Lower lobe of right lung (tissue), 2 donors: Measurements from ENCODE around the gene SLC25A45. TPM values are rescaled to one million over a fixed set of nuclear protein-coding genes. Genes with fewer than 3 reads are reported as not detected.
A peak's percentile ranks its signal among the peaks of the same experiment; 100 is the strongest.
"Not testable (repeated sequence)": the region's sequence is repeated elsewhere in the genome, so short reads cannot be mapped to it uniquely, and the experiment has no call there.

Experiments used
- ATAC-seq, 2 donors: fragments of 200-7000 bp; cut with Tn5 transposase; one replicate each; pipeline ENCODE4 v1.9.1; 2020 to 2022; ENCODE audit warnings: mild to moderate bottlenecking in 2 of 2, moderate library complexity in 2 of 2
- DNase-seq: peaks from one replicate; pipeline ENCODE4 v3.0.0-alpha.2; 2020
- H3K27ac ChIP-seq: fragments of 200-600 bp; one replicate; pipeline ENCODE4 v1.8.0; 2022
- H3K27me3 ChIP-seq: fragments of 200-600 bp; one replicate; pipeline ENCODE4 v1.8.0; 2022; ENCODE audit warnings: low read depth
- H3K36me3 ChIP-seq: fragments of 200-600 bp; one replicate; pipeline ENCODE4 v1.8.0; 2022; ENCODE audit warnings: mild to moderate bottlenecking
- H3K4me1 ChIP-seq: fragments of 200-600 bp; one replicate; pipeline ENCODE4 v1.8.0; 2022
- H3K4me3 ChIP-seq: fragments of 200-600 bp; one replicate; pipeline ENCODE4 v1.8.0; 2022; ENCODE audit warnings: mild to moderate bottlenecking
- H3K9me3 ChIP-seq: fragments of 200-600 bp; one replicate; pipeline ENCODE4 v1.8.0; 2022
- intact Hi-C: fragments of 100-400 bp; cut with DNase I; formaldehyde crosslinking; loops from one replicate; pipeline ENCODE4 v1.11.0; 2022
- total RNA-seq: library from RNA; stranded (reverse); fragmentation: NEBNext Ultra II Directional; extraction: Animal tissue kit (Norgen Biotek cat#: 25700); gene quantifications from one replicate; pipeline ENCODE4 v1.2.1, GENCODE V29; 2021
- TF ChIP-seq, protein P1 (sequence below): fragments of 200-600 bp; IDR thresholded peaks from one replicate; pipeline ENCODE4 v1.8.0; 2022; ENCODE audit warnings: antibody characterized with exemption, mild to moderate bottlenecking
- donor health status: DM: no; HTN: yes; CAD: no; lungs with severe emphysema.

The SLC25A45 gene
- total RNA-seq, 1 donor from 2014 or later, result 13.0 TPM

DNA sequence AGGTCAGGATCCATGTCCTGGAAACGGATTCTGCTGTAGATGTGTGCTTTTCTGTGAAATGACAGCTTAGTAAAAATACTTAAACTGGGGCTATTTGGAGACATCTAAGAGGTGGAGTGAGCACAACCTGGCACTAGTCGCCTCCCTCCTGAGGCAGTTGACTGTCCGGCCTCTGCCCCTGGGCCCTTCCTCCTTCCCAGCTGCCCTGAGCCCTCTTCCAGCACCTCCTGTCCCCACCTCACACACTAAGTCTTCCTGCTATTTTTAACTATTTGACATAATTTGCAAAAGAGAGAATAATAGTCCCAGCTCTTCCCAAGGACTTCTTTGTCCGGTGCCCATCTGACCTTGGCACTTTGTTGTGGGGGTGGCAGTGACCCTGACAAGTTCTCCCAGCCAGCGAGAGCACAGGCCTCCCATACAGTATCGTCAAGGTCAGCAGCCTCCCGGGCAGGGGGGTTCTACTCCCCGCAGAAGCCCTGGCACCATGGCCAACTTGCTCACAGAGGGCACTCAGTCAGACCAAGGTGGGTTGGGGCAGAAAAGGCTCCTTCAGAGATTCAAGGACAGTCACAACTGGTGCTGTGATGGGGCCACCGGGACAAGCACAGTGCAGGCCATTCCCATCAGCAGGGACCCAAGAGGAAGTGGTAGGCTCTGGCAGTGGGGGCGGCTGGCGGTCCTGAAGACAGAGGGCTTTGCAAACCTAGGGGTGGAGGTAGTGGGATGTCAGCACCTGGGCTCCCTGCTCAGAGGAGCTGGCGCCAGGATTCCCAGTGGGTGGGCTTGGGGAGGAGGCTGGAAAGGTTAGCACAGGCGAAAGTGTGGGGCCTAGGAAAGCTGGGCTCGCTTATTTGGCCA, 34.6 kb upstream of the SLC25A45 start:
- no peaks in the 10 kb centered on the region for H3K9me3 ChIP-seq
- peak; percentile 66 for DNase-seq
- no peaks in the 10 kb centered on the region for H3K27me3 ChIP-seq
- TF ChIP-seq, protein P1, sequence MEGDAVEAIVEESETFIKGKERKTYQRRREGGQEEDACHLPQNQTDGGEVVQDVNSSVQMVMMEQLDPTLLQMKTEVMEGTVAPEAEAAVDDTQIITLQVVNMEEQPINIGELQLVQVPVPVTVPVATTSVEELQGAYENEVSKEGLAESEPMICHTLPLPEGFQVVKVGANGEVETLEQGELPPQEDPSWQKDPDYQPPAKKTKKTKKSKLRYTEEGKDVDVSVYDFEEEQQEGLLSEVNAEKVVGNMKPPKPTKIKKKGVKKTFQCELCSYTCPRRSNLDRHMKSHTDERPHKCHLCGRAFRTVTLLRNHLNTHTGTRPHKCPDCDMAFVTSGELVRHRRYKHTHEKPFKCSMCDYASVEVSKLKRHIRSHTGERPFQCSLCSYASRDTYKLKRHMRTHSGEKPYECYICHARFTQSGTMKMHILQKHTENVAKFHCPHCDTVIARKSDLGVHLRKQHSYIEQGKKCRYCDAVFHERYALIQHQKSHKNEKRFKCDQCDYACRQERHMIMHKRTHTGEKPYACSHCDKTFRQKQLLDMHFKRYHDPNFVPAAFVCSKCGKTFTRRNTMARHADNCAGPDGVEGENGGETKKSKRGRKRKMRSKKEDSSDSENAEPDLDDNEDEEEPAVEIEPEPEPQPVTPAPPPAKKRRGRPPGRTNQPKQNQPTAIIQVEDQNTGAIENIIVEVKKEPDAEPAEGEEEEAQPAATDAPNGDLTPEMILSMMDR, result no peak
- peak overlapping the region; percentile 91 for H3K4me3 ChIP-seq
- no peak for ATAC-seq
- H3K27ac ChIP-seq, result peak overlapping the region; percentile 100
- intact Hi-C loops, result no loop called here
- peaks cover 15% of the 10 kb centered on the region for H3K36me3 ChIP-seq
- H3K4me1 ChIP-seq, result peaks cover 58% of the 10 kb centered on the region

DNA sequence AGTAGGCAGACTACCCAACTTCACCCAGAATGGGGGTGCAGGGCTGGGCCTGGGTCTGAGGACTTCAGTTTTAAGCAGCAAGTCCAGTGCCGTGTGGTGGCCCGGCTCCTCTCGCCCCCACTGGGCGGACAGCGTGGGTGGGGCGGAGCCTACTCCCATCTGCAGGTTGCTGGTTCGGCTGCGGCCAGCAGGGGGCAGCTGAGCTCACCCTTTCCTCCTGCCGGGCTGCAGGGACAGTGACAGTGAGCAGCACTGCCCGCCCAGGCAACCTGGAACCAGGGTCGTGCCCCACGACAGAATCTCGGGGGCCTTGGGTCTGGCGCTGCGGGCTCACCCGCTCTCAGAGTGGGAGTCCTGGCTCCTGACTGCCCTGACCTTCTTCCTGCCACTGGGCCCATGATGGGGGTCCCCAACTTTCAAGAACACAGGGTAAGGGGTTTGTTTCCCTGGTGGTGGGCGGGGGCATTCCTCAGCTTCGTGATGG, 33.9 kb upstream of the SLC25A45 start:
- Histone ChIP-seq H3K4me3 (peak overlapping the region; percentile 91), H3K9me3 (no peaks in the 10 kb centered on the region), H3K27ac (peak overlapping the region; percentile 100), H3K36me3 (peaks cover 22% of the 10 kb centered on the region), H3K27me3 (no peaks in the 10 kb centered on the region), H3K4me1 (peaks cover 56% of the 10 kb centered on the region)
- DNase-seq (peak; percentile 94), ATAC-seq (peak; percentile 50 to 55)
- intact Hi-C loops, result no loop called here
- TF ChIP-seq, protein P1, result peak; percentile 99

- H3K36me3 ChIP-seq, result peaks cover 28% of the 10 kb centered on the region
- no peaks in the 10 kb centered on the region for H3K27me3 ChIP-seq
- ATAC-seq (no peak), DNase-seq (peak; percentile 46)
- H3K9me3 ChIP-seq, result no peaks in the 10 kb centered on the region
- peaks cover 52% of the 10 kb centered on the region for H3K4me1 ChIP-seq
- peak overlapping the region; percentile 91 for H3K4me3 ChIP-seq
- peak overlapping the region; percentile 100 for H3K27ac ChIP-seq
- intact Hi-C loops, result no loop called here
- TF ChIP-seq, protein P1, result no peak
These were observed 33.3 kb upstream of the SLC25A45 start for GRCh38 chr11:65415499-65416340.

DNA sequence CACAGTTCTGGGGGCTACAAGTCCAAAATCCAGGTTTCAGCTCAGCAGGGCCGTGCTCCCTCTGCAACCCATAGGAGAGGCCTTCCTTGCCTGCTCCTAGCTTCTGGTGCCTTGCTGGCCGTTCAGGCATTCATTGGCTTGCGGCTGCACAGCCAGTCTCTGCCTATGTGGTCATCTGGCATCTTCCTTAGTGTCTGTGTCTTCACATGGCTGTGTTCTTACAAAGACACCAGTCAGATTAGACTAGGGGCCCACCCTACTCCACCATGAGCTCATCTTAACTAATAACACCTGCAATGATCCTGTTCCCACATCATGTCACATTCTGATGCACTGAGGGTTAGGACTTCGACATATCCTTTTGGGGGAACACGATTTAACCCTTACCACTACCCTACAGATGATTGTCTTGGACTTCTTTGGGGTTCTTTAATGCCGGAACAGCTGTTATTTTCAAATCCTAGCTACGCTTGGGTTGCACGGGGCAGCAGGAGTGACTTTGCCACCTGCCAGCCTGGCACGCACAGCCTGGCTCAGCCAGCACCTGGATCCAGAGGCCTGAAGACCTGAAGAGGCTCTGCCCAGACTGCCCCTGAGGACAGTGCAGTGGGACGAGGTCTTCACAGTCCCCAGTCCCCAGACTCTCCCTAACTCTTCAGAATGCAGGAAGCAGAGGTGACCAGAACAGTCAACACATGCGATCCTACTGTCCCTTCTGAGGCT, 32.5 kb upstream of the SLC25A45 start:
- H3K9me3 ChIP-seq, result no peaks in the 10 kb centered on the region
- intact Hi-C loops, result no loop called here
- peak overlapping the region; percentile 100 for H3K27ac ChIP-seq
- no peaks in the 10 kb centered on the region for H3K27me3 ChIP-seq
- DNase-seq (peak; percentile 36), ATAC-seq (no peak)
- H3K4me1 ChIP-seq, result peaks cover 45% of the 10 kb centered on the region
- TF ChIP-seq, protein P1, result no peak
- no peak overlapping the region for H3K4me3 ChIP-seq
- peaks cover 33% of the 10 kb centered on the region for H3K36me3 ChIP-seq

GRCh38 chr11:65413077-65413664, 30.7 kb upstream of the SLC25A45 start:
- intact Hi-C loops, H3K27me3 ChIP-seq, H3K9me3 ChIP-seq, H3K4me3 ChIP-seq, H3K27ac ChIP-seq, ATAC-seq: not testable (repeated sequence)
- H3K36me3 ChIP-seq, result peaks cover 51% of the 10 kb centered on the region
- DNase-seq, result peak; percentile 24
- peaks cover 29% of the 10 kb centered on the region for H3K4me1 ChIP-seq
